IMR-90 (cell line): ENCODE measurements around the gene SPECC1L. TPM values are rescaled to one million over a fixed set of nuclear protein-coding genes. Genes with fewer than 3 reads are reported as not detected.

Experiments used
- ATAC-seq: fragments of 200-7000 bp; cut with Tn5 transposase; 2 replicates; pipeline ENCODE4 v1.9.1; 2020; ENCODE audit warnings: low read depth, mild to moderate bottlenecking, moderate library complexity
- BruUV-seq: library from RNA; stranded (reverse); fragments of 400-500 nt; replicated peaks from 2 replicates; lab custom pipeline; 2021; lab: Mats Ljungman, UMichigan
- CTCF ChIA-PET: fragments of 300-600 bp; formaldehyde crosslinking; extraction: SDS; loops from one replicate; lab custom pipeline; 2021; ENCODE audit warnings: antibody characterized with exemption; lab: Yijun Ruan, JAX
- POLR2A ChIA-PET: fragments of 300-600 bp; sonication (Branson Sonifier 250); formaldehyde crosslinking; loops from one replicate; lab custom pipeline; 2022; ENCODE audit warnings: antibody characterized with exemption; ENCODE audit not compliant: unreplicated experiment; lab: Charles Lee
- DNase-seq: peaks from one replicate; pipeline ENCODE4 v3.0.0; 2013
- H2AFZ ChIP-seq: replicated peaks from 2 replicates; pipeline ENCODE3; 2013; ENCODE audit warnings: low read length, mild to moderate bottlenecking; ENCODE audit not compliant: poor library complexity
- H2AK5ac ChIP-seq: 2 replicates; pipeline ENCODE4 v1.6.1; 2013; ENCODE audit warnings: low read depth, low read length, inconsistent platforms
- H2AK9ac ChIP-seq: replicated peaks from 2 replicates; pipeline ENCODE3; 2013; ENCODE audit warnings: mild to moderate bottlenecking, low read depth, low read length, moderate library complexity; ENCODE audit not compliant: poor library complexity
- H2BK120ac ChIP-seq: 2 replicates; pipeline ENCODE4 v1.6.1; 2013; ENCODE audit warnings: low read depth, low read length, inconsistent platforms
- H2BK15ac ChIP-seq: 3 replicates; pipeline ENCODE4 v1.6.1; 2013; ENCODE audit warnings: low read depth, low read length, inconsistent platforms
- H2BK20ac ChIP-seq: 2 replicates; pipeline ENCODE4 v1.6.1; 2013; ENCODE audit warnings: low read depth, mild to moderate bottlenecking, inconsistent platforms, low read length, moderate library complexity
- H2BK5ac ChIP-seq: 2 replicates; pipeline ENCODE4 v1.6.1; 2013; ENCODE audit warnings: mild to moderate bottlenecking, low read depth, low read length, inconsistent platforms; ENCODE audit not compliant: poor library complexity, severe bottlenecking
- H3K14ac ChIP-seq: replicated peaks from 2 replicates; pipeline ENCODE4 v1.6.1; 2013; ENCODE audit warnings: low read depth, low read length, inconsistent platforms
- H3K18ac ChIP-seq: 2 replicates; pipeline ENCODE4 v1.6.1; 2013; ENCODE audit warnings: low read depth, low read length, control low read depth
- H3K23ac ChIP-seq: 2 replicates; pipeline ENCODE4 v1.6.1; 2013; ENCODE audit warnings: low read depth, low read length, inconsistent platforms
- H3K27ac ChIP-seq: 2 replicates; pipeline ENCODE4 v1.5.1; 2013; ENCODE audit warnings: mild to moderate bottlenecking, control low read depth, low read length; ENCODE audit not compliant: insufficient read depth
- H3K27me3 ChIP-seq: 2 replicates; pipeline ENCODE4 v1.6.1; 2013; ENCODE audit warnings: low read length; ENCODE audit not compliant: control insufficient read depth, insufficient read depth
- H3K36me3 ChIP-seq: 2 replicates; pipeline ENCODE4 v1.6.1; 2013; ENCODE audit warnings: low read length, mixed read lengths; ENCODE audit not compliant: control insufficient read depth, insufficient read depth
- H3K4ac ChIP-seq: 2 replicates; pipeline ENCODE4 v1.6.1; 2013; ENCODE audit warnings: low read depth, low read length, inconsistent platforms
- H3K4me1 ChIP-seq: 2 replicates; pipeline ENCODE4 v1.6.1; 2013; ENCODE audit warnings: low read length, mixed read lengths; ENCODE audit not compliant: control insufficient read depth, insufficient read depth
- H3K4me2 ChIP-seq: 2 replicates; pipeline ENCODE4 v1.6.1; 2013; ENCODE audit warnings: low read depth, mild to moderate bottlenecking, control low read depth, low read length, moderate library complexity
- H3K4me3 ChIP-seq: 2 replicates; pipeline ENCODE4 v1.5.1; 2013; ENCODE audit warnings: low read depth, mild to moderate bottlenecking, control low read depth, low read length, moderate library complexity; ENCODE audit not compliant: insufficient read depth
- H3K56ac ChIP-seq: 2 replicates; pipeline ENCODE4 v1.6.1; 2013; ENCODE audit warnings: low read length, inconsistent platforms; ENCODE audit not compliant: insufficient read depth; ENCODE audit errors: extremely low read depth
- H3K79me1 ChIP-seq, 2 experiments: 2 replicates each; pipeline ENCODE4 v1.6.1; 2013; ENCODE audit warnings: low read length in 2 of 2, inconsistent platforms in 1 of 2, low read depth in 1 of 2
- H3K9ac ChIP-seq: 2 replicates; pipeline ENCODE4 v1.6.1; 2013; ENCODE audit warnings: low read depth, low read length, control low read depth
- H3K9me1 ChIP-seq: 2 replicates; pipeline ENCODE4 v1.6.1; 2013; ENCODE audit warnings: low read length, inconsistent platforms; ENCODE audit not compliant: insufficient read depth
- H3K9me3 ChIP-seq: 2 replicates; pipeline ENCODE4 v1.6.1; 2013; ENCODE audit warnings: low read length; ENCODE audit not compliant: control insufficient read depth, insufficient read depth
- H4K20me1 ChIP-seq: 2 replicates; pipeline ENCODE4 v1.6.1; 2013; ENCODE audit warnings: low read length, inconsistent platforms; ENCODE audit not compliant: insufficient read depth
- H4K5ac ChIP-seq: 2 replicates; pipeline ENCODE4 v1.6.1; 2013; ENCODE audit warnings: mild to moderate bottlenecking, low read depth, low read length, control low read depth
- H4K8ac ChIP-seq, 2 experiments: 2 replicates each; pipeline ENCODE4 v1.6.1; 2013; ENCODE audit warnings: low read depth in 2 of 2, low read length in 2 of 2, control low read depth in 1 of 2, inconsistent platforms in 1 of 2
- H4K91ac ChIP-seq: 2 replicates; pipeline ENCODE4 v1.6.1; 2013; ENCODE audit warnings: low read depth, low read length, inconsistent platforms; ENCODE audit not compliant: insufficient read depth
- BHLHE40 ChIP-seq: fragments of 150-350 bp; IDR thresholded peaks from 2 replicates; pipeline ENCODE4 v1.6.1; 2016; ENCODE audit warnings: mild to moderate bottlenecking, low read depth, low read length
- CEBPB ChIP-seq: IDR thresholded peaks from 2 replicates; pipeline ENCODE4 v1.6.1; 2012; ENCODE audit warnings: low read depth, low read length, improper control_type of control experiment
- CHD1 ChIP-seq: IDR thresholded peaks from 2 replicates; pipeline ENCODE4 v1.6.1; 2012; ENCODE audit warnings: low read depth, low read length, improper control_type of control experiment
- CTCF ChIP-seq: conservative IDR thresholded peaks from 2 replicates; pipeline ENCODE4 v1.5.1; 2012; ENCODE audit warnings: mild to moderate bottlenecking, low read depth, low read length, improper control_type of control experiment
- ELK1 ChIP-seq: fragments of 150-350 bp; IDR thresholded peaks from 2 replicates; pipeline ENCODE4 v1.6.1; 2016; ENCODE audit warnings: low read depth, mild to moderate bottlenecking, low read length, moderate library complexity, borderline replicate concordance
- FOS ChIP-seq: fragments of 150-350 bp; IDR thresholded peaks from 2 replicates; pipeline ENCODE4 v1.6.1; 2016; ENCODE audit warnings: low read depth, low read length
- MAFK ChIP-seq: IDR thresholded peaks from 2 replicates; pipeline ENCODE4 v1.6.1; 2012; ENCODE audit warnings: low read depth, low read length, improper control_type of control experiment
- MAZ ChIP-seq: IDR thresholded peaks from 2 replicates; pipeline ENCODE4 v1.6.1; 2012; ENCODE audit warnings: low read depth, mild to moderate bottlenecking, low read length, improper control_type of control experiment, moderate library complexity, borderline replicate concordance
- MXI1 ChIP-seq: IDR thresholded peaks from 2 replicates; pipeline ENCODE4 v1.6.1; 2012; ENCODE audit warnings: low read depth, mild to moderate bottlenecking, low read length, moderate library complexity, borderline replicate concordance
- NFE2L2 ChIP-seq: fragments of 150-350 bp; IDR thresholded peaks from 2 replicates; pipeline ENCODE4 v1.6.1; 2016; ENCODE audit warnings: low read depth, mild to moderate bottlenecking, low read length
- POLR2A ChIP-seq: IDR thresholded peaks from 2 replicates; pipeline ENCODE4 v1.6.1; 2012; ENCODE audit warnings: mild to moderate bottlenecking, low read depth, low read length
- RAD21 ChIP-seq: IDR thresholded peaks from 2 replicates; pipeline ENCODE4 v1.6.1; 2012; ENCODE audit warnings: low read length, improper control_type of control experiment
- RCOR1 ChIP-seq: IDR thresholded peaks from 2 replicates; pipeline ENCODE4 v1.6.1; 2012; ENCODE audit warnings: mild to moderate bottlenecking, low read length, improper control_type of control experiment; ENCODE audit not compliant: insufficient replicate concordance
- RFX5 ChIP-seq: IDR thresholded peaks from 2 replicates; pipeline ENCODE4 v1.8.0; 2012; ENCODE audit warnings: low read depth, mild to moderate bottlenecking, low read length, moderate library complexity
- SMC3 ChIP-seq: fragments of 150-350 bp; IDR thresholded peaks from 2 replicates; pipeline ENCODE4 v1.6.1; 2016; ENCODE audit warnings: low read depth, mild to moderate bottlenecking, antibody characterized with exemption, low read length, moderate library complexity
- USF2 ChIP-seq: fragments of 150-350 bp; IDR thresholded peaks from 2 replicates; pipeline ENCODE4 v1.6.1; 2017; ENCODE audit warnings: mild to moderate bottlenecking, antibody characterized with exemption, low read length, low read depth
- WGBS, 2 experiments: methylation state at CpG; one replicate each; pipeline versions ENCODE4 v1.1.5 to v1.1.7; 2013; ENCODE audit warnings: missing lambda C conversion rate in 2 of 2; ENCODE audit not compliant: insufficient read length in 1 of 2; ENCODE audit errors: extremely low coverage in 2 of 2; 5-methylcytosine and 5-hydroxymethylcytosine counted together
- dilution Hi-C: fragments of 300-500 bp; cut with HindIII; formaldehyde crosslinking; loops from one replicate; pipeline ENCODE4 v1.14.3; 2018; ENCODE audit warnings: low sequenced_read_pairs; ENCODE audit not compliant: unreplicated experiment
- in situ Hi-C: fragments of 300-500 bp; cut with MboI; formaldehyde crosslinking; loops from 3 replicates; pipeline ENCODE4 v1.14.3; 2019; ENCODE audit warnings: low sequenced_read_pairs, inconsistent platforms, mixed read lengths
- intact Hi-C: fragments of 100-400 bp; cut with micrococcal nuclease; formaldehyde crosslinking; loops from 2 replicates; pipeline ENCODE4 v1.10.0; 2022
- polyA plus RNA-seq, 3 experiments: library from polyadenylated mRNA; depleted of rRNA; stranded (reverse); fragments of >200 nt; gene quantifications; 2 replicates each; pipeline ENCODE4 v1.2.3, GENCODE V29; 2012; ENCODE audit warnings: low replicate concordance in 1 of 3
- total RNA-seq: library from RNA; depleted of rRNA; stranded (reverse); fragments of >200 nt; gene quantifications from 2 replicates; pipeline ENCODE4 v1.2.3, GENCODE V29; 2012

Gene SPECC1L
- total and polyA plus RNA-seq, 2 of the 4 experiments (the other 2 are of a cell fraction): 18.7 to 44.1 TPM

GRCh38 chr22:24327832-24328231 is 57.2 kb downstream of the SPECC1L start:
- no peak for DNase-seq
- H3K79me1 ChIP-seq: peaks cover 9 to 43% of the 10 kb centered on the region in 2 experiments
- no peaks in the 10 kb centered on the region for H3K27me3 ChIP-seq
- H2AFZ ChIP-seq: no peak overlapping the region
- ChIA-PET POLR2A (no interaction called here), CTCF (no interaction called here)
- intact Hi-C loops: no loop called here
- H3K18ac ChIP-seq: no peak overlapping the region
- no peak overlapping the region for H2BK20ac ChIP-seq
- H3K27ac ChIP-seq: no peak overlapping the region
- no TSS peak for BruUV-seq
- no peak for TF ChIP-seq SMC3
- TF ChIP-seq NFE2L2: no peak
- no peak for TF ChIP-seq RAD21
- TF ChIP-seq CTCF: no peak
- TF ChIP-seq CEBPB: no peak
- no peak for TF ChIP-seq MAZ
- TF ChIP-seq POLR2A: no peak
- no peak for TF ChIP-seq USF2
- TF ChIP-seq ELK1: no peak
- no peak for TF ChIP-seq FOS
- TF ChIP-seq MXI1: no peak
- TF ChIP-seq RFX5: no peak
- no peak for TF ChIP-seq CHD1
- no peak for TF ChIP-seq MAFK
- no peak for TF ChIP-seq RCOR1
- TF ChIP-seq BHLHE40: no peak
- H2AK9ac ChIP-seq: no peak overlapping the region
- no peak overlapping the region for H3K9ac ChIP-seq
- H3K36me3 ChIP-seq: peaks cover 26% of the 10 kb centered on the region
- H4K20me1 ChIP-seq: peaks cover 32% of the 10 kb centered on the region
- no peak overlapping the region; the same call in 1 of the 2 replicates for H3K56ac ChIP-seq
- no peak overlapping the region for H3K14ac ChIP-seq
- no peak overlapping the region for H4K5ac ChIP-seq
- no peak overlapping the region for H3K4ac ChIP-seq
- no peak overlapping the region for H2BK15ac ChIP-seq
- peaks cover 6% of the 10 kb centered on the region for H3K4me1 ChIP-seq
- H2BK120ac ChIP-seq: no peak overlapping the region
- in situ Hi-C loops: no loop called here
- no peak overlapping the region for H4K91ac ChIP-seq
- no peak for ATAC-seq
- no peak overlapping the region for H2BK5ac ChIP-seq
- no CpG with 5 or more reads among the region's 5 CpGs for WGBS, 2 experiments
- H3K9me3 ChIP-seq: no peaks in the 10 kb centered on the region
- no peak overlapping the region for H3K4me3 ChIP-seq
- H3K23ac ChIP-seq: no peak overlapping the region
- H3K9me1 ChIP-seq: 0 out of 2 replicates have a peak, but pooled peaks cover 6% of the 10 kb centered on the region
- H3K4me2 ChIP-seq: no peak overlapping the region
- dilution Hi-C loops: no loop called here
- H2AK5ac ChIP-seq: no peak overlapping the region
- no peak overlapping the region for H4K8ac ChIP-seq
